ENCODE data around the gene SLC6A7. TPM values are rescaled to one million over a fixed set of nuclear protein-coding genes. Genes with fewer than 3 reads are reported as not detected.
"Not testable (repeated sequence)": the region's sequence is repeated elsewhere in the genome, so short reads cannot be mapped to it uniquely, and the experiment has no call there.

SLC6A7 gene
- total RNA-seq, 1 donor from 2014 or later, result not detected

GRCh38 chr5:150236981-150237754, 47.3 kb downstream of the SLC6A7 start:
- DNase-seq (ENCODE audit: extremely low read depth, low read depth, low spot score), result no peak

- no peak for DNase-seq (ENCODE audit: extremely low read depth, low read depth, low spot score)
These were observed 48.8 kb downstream of the SLC6A7 start for GRCh38 chr5:150238646-150239045.

- DNase-seq (ENCODE audit: extremely low read depth, low read depth, low spot score), result no peak
These were observed 49.4 kb downstream of the SLC6A7 start for GRCh38 chr5:150239099-150239793.

GRCh38 chr5:150239794-150240122, 49.9 kb downstream of the SLC6A7 start:
- no peak for DNase-seq (ENCODE audit: extremely low read depth, low read depth, low spot score)

DNA sequence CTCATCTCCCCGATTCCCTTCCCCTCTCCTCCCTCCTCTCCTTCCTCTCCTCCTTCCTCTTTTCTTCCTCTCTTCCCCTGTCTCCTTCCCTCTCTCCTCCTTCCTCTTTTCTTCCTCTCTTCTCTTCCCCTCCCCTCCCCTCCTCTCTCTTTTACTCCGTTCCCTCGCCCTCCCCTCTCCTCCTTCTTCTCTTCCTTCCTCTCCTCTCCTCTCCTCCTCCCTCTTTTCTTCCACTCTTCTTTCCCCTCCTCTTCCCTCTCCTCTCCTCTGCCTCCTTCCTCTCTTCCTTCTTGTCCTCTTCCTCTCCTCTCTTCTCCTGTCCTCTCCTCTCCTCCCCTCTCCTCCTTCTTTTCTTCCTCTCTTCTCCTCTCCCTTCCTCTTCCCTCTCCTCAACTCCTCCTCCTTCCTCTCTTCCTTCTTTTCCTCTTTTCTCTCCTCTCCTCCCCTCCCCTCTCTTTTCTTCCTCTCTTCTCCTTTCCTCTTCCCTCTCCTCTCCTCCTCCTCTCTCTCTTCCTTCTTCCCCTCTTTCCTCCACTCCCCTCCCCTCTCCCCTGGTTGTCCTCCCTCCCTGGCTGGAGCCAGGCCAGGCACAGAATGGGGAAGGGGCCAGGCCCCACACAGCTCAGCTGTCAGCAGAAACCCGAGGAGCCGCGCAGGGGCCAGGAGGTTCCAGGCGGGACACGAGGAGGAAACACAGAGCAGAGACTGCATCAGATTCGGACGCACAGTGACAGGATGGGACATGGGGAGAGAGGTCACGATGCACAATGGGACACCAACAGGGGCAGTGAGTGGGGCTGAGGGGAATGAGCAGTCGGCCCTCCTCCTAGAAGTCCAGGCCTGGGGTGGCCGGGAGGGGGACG, 51.7 kb downstream of the SLC6A7 start:
- no peak for DNase-seq (ENCODE audit: extremely low read depth, low read depth, low spot score)

DNA sequence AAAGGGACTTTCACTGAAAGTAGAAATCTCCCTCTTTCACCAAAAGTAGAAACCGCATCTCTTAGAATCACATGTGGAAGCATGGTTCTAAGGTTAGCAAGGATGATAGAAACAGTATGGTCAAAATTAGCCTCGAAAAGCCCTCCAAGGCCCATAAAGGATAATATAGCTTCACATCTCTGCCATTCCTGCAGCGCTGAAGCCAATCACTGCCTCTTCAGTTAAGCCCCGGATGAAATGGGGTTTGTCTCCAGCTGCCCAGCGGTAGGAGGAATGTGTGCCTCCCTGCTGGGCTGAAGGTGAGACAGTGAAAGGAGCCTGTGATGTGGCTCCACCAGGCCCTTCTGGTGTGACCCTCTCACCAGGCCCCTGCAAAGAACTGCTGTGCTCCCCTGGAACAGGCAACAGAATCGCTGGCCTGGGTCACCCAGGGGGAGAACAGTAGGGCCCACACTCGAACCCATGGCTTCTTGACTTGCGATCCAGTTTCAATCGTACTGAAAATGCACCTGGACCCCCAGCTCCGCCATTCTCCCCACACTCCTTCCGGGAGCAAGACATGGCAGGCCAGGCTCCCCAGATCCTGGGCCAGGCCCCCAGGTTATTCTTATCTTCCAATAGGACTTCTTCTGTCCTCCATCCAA, 52.5 kb downstream of the SLC6A7 start:
- no peak for DNase-seq (ENCODE audit: extremely low read depth, low read depth, low spot score)

- no peak for DNase-seq (ENCODE audit: extremely low read depth, low read depth, low spot score)
These were observed 53.7 kb downstream of the SLC6A7 start for GRCh38 chr5:150243590-150243989.

DNA sequence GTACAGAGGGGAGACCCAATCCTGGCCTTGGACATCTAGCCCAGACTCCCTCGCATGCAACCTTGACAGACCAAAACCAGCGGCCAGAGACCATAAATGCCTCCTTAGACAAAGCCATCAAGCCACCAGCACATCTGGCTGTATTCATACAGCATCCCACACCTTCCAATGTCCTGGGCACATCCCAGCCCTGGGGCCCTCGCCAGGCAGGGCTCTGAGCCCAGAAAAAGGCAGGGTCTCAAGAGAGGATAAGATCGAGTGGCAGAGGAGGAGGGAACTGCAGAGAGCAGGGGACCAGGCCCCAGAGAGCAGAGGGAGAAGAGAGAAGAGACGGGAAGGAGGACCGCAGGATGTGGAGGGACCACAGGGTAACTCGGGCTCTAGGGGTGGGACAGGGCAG, 54.3 kb downstream of the SLC6A7 start:
- no peak for DNase-seq (ENCODE audit: extremely low read depth, low read depth, low spot score)

DNA sequence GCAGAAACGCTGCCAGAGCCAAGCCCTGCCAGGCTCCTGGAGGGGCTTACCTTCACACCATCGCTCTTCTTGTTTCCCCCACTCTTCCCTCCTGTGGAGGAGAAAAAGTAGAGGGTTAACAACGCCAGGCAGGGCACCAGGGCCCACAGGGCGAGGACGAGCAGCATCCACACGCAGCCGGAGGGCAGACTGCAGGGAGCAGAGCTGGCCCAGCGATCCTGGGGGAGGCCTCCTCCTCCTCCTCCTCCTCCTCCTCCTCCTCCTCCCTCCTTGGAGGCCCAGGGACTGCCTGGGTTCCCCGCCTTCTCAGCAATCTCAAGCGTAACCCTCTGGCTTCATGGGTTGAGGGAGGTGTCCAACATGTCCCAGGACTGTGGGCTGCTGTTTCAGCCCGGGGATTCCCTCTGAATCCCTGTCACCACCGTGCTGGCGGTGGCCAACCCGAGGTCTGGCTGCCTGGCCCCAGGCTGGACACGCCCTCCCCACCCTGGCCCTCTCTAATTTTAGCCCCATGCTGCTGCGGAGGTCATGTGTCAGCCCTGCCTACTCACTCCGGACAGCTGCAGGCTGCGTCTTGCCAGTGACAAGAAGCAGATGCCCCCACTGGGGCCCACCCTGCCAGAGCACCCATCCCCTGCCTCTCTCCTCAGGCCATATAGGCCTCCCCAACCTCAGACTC, 55.4 kb downstream of the SLC6A7 start:
- no peak for DNase-seq (ENCODE audit: extremely low read depth, low read depth, low spot score)

DNA sequence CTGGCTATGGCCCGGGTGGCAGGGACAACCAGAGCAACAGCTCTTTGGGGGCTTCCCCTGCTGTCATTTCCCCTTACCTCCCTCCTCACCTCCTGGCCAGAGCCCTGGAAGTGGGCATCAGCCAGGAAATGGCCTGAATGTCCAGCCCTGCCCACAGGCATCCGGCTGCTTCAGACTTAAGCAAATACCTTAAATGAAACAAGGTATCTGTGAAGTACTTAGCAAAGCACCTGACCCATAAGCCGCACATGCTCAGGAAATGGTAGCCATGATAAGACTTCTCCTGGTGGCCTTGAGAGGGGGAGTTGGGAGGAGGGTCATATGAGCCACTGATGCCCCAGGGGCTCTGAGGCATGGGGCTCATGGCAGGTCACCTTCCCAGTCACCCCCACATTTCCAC, 55.9 kb downstream of the SLC6A7 start:
- DNase-seq (ENCODE audit: extremely low read depth, low read depth, low spot score), result no peak

DNA sequence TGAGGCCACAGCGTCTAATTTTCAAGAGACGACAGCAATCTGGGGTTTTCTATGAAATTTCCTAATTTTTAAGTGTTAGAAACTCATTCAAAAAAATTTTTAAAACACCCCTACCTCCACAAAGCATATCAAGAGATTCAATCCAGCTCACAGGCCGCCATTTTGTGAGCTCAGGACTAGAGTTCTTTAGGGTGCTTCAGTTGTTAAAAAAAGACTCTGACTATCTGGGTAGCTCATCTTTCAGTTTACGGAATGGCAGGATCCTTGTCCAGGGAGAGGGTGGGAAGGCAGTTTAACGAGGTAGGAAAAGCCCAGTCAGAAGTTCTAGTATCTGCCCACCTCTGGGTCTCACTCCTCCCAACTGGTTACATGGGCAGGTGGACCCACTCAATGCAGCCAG, 56.6 kb downstream of the SLC6A7 start:
- no peak for DNase-seq (ENCODE audit: extremely low read depth, low read depth, low spot score)

GRCh38 chr5:150246835-150247234, 57.0 kb downstream of the SLC6A7 start:
- no peak for DNase-seq (ENCODE audit: extremely low read depth, low read depth, low spot score)

DNA sequence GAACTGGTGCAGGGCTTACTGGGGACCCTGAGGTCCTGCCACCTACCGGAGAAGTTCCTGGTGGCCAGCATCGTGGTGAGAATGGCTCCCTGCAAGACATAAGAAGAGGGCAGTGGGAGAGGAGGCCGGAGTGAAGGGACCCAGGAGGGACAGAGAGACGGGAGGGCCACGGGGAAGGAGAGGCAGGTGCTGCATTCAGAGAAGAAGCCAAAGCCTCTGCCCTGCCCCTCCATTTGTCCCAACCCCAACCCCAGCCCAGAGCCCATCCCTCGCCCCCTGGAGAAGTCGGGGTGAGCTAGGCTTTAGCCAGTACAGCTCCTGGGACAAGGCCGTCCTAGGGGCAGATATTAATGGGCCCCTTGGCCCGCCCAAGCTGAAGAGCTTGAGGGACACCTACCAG, 57.9 kb downstream of the SLC6A7 start:
- DNase-seq (ENCODE audit: extremely low read depth, low read depth, low spot score), result no peak

DNA sequence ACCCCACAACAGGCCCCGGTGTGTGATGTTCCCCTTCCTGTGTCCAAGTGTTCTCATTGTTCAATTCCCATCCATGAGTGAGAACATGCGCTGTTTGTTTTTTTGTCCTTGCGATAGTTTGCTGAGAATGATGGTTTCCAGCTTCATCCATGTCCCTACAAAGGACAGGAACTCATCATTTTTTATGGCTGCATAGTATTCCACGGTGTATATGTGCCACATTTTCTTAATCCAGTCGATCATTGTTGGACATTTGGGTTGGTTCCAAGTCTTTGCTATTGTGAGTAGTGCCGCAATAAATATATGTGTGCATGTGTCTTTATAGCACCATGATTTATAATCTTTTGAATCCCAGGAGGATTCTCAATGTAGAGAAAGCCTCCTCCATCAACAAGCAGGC, 58.6 kb downstream of the SLC6A7 start:
- DNase-seq (ENCODE audit: extremely low read depth, low read depth, low spot score), result not testable (repeated sequence)

- DNase-seq (ENCODE audit: extremely low read depth, low read depth, low spot score), result no peak
These were observed 59.1 kb downstream of the SLC6A7 start for GRCh38 chr5:150248946-150249345.

GRCh38 chr5:150249744-150250143, 59.9 kb downstream of the SLC6A7 start:
- DNase-seq (ENCODE audit: extremely low read depth, low read depth, low spot score), result no peak

DNA sequence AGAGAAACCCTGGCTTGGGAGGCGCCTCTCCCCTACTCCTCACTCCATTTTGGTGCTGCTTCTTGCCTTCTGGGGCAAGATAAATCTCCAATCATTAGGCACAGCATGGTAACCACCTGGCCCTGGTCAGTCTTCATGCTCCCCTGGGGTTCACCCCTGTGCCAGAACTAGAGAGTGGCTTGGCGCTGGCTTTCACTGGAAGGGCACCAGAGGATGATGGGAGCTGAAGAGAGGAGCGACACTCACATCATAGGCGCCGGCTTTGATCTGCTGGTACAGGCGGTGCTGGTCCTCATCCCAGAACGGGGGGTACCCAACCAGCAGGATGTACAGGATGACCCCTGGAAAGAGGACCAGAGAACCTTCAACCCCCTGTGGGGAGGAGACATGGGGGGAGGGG, 61.6 kb downstream of the SLC6A7 start:
- no peak for DNase-seq (ENCODE audit: extremely low read depth, low read depth, low spot score)

DNA sequence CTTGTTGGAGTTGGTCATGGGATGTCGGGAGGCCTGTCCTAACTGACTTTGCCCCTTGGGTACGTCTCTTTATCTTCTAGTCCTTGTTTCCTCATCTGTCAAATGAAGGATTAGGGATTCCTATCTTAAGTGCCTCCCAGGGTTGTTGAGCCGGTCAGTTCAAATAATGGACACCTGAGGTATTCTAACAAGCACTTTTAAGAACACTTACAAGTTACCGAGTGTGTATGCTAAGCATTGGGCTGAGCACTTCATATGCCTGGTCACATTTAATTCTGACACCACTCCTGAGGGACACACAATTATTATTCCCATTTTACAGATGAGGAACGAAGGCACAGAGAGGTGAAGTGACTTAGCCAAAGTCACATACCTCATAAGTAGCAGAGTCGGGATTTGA, 62.6 kb downstream of the SLC6A7 start:
- DNase-seq (ENCODE audit: extremely low read depth, low read depth, low spot score), result no peak

DNA sequence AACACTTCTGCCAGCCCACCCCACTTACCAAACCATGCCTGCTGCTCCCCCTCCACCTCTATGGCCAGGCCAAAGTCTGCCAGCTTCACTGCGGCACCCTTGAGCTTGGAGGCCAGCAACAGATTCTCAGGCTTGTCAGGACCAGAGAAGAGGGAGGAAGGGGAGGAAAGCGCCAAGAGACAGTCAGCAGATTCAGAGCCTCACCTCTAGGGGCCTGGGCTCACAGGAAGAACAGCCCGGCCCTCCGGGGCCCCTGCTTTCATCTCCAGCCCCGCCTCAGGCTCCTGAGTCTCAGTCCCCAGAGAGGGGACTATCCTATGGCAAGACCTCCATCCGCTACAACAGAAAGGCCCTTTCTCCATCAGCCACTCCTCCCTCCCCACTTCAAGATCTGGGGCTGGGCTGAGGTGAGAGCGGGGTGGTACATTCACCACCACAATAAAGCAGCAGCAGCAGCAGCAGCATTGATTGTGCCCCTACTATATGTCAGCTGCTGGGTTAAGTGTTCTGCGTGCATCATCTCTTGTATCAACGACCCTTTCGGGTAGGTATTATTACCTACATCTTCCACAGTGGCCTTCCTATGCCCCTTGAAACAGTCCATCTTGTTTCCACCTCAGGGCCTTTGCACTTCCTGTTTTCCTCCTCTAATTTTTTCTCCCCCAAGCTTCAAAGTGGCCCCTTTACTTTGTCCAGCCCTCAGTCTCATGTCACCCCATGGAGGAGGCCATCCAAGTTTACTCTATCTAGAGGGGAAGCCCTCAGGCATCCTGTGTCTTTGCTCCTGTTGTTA, 63.8 kb downstream of the SLC6A7 start:
- no peak for DNase-seq (ENCODE audit: extremely low read depth, low read depth, low spot score)

DNA sequence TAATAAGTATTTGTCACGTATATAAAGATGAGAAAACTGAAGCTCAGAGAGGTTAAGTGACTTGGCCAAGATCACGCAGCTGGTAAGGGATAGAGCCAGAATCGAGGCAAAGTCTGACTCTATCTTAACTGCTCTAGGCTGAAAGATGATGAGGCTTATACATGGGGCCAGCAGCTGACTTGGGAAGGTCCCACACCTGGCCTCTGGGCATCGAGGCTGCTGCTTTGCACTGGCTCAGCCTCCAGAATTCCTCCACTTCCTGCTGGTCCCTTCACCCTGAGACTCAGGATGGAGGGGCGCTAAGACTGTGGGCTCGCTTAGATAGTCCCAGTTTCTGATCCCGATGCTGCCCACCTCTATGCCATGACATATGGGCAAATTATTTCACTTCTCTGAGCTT, 64.5 kb downstream of the SLC6A7 start:
- DNase-seq (ENCODE audit: extremely low read depth, low read depth, low spot score), result no peak
